ENCODE data around the gene SPDYE4.

Gene SPDYE4

DNA sequence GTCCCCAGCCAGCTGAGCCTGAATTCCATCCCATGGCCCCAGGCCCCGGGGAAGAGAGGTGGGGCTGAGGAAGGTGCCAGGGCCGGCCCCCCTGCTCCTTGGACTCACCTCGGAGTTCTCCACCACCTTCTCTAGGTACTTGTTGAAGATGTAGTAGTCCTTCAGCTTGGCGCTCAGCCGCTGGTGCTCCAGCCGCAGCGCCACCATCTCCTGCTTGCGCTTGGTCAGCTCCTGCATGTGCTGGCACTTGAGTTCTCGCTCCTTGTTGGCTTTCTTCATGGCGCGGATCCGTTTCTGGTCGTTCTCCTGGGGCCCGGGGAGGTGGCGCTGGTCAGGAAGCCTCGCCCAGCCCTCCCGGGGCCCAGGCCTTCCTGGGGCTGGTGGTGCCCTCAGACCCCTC lies 17.0 kb downstream of the SPDYE4 start:
- DNase-seq (ENCODE audit: low read depth): no peak

DNA sequence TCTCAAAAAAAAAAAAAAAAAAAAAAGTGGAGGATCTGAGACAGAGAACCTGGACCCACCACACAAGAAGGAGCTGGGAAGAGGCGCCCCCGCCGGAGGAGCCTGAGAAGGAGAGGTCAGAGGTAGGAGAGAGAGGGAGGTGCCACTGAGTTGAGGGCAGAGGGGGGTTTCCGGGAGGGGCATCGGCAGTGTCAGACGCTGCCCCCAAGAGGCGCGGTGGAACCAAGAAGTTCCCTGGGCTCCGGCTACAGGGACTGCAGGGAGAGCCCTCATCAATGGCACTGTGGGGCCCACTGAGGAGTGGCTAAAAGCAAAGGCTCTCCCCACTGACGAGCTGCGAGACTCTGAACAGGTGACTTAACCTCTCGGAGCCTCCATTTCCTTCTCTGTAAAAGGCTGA lies 17.9 kb downstream of the SPDYE4 start:
- DNase-seq (ENCODE audit: low read depth): peak; percentile 29

DNA sequence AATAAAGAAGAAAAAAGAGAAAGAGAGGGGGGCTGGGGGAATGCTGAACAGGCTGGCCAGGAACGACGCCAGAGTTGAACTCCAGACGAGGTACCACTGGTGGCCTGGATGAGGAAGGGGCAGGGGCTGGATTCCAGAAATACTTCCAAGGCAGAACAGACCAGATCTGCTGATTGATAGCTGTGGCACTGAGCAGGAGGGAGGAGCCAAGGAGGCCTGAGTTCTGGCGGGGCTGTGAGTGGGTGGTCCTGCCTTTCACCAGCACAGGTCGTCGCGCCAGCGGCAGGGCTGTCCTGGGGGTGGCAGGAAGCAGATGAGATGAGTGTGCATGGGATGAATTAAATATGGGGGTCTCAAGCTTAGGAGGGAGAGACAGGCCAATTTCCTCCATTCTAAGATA lies 19.2 kb downstream of the SPDYE4 start:
- no peak for DNase-seq (ENCODE audit: low read depth)

DNA sequence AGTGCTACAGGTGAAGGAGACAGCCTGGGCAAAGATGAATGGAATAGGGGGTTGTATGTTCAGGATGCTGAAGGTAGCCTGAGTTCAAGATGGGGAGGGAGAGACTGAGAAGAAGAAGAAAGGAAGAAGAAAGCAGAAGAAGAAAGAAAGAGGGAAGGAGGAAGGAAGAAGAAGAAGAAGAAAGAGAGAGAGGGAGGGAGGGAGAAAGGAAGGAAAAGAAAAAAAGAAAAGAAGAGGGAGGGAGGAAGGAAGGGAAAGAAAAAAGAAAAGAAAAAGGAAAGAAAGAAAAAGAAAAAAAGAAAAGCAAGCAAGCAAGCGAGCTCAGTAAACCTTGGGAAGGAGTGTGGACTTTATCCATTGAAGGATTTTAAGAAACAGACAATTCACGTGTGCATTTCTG lies 21.6 kb downstream of the SPDYE4 start:
- no peak for DNase-seq (ENCODE audit: low read depth)

DNA sequence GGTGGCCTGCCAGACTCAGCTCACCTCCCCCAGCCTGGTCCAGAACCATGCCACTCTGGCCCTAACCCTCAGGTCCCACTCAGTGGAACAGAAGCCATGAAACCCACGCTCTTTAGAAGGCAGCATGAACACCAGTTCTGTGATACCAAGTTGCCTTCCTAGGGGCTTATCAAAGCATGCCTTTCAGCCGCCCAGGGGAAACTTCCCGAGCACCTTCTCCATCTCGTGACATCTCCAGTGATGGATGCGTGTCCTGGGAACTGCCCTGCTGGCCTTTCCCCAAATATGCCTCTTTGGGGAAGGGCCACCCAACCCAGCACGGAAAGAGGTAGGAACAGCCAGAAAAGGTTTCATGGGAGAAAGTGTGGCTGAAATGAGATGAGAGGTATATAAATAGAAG lies 22.0 kb downstream of the SPDYE4 start:
- no peak for DNase-seq (ENCODE audit: low read depth)

GRCh38 chr17:8735336-8735939 lies 22.9 kb downstream of the SPDYE4 start:
- no peak for DNase-seq (ENCODE audit: low read depth)

- DNase-seq (ENCODE audit: low read depth): no peak
Measured at GRCh38 chr17:8734876-8735275, 23.5 kb downstream of the SPDYE4 start.

- DNase-seq (ENCODE audit: low read depth): no peak
Measured at GRCh38 chr17:8732406-8733085, 25.8 kb downstream of the SPDYE4 start.

GRCh38 chr17:8729860-8730259 lies 28.5 kb downstream of the SPDYE4 start:
- DNase-seq (ENCODE audit: low read depth): no peak

DNA sequence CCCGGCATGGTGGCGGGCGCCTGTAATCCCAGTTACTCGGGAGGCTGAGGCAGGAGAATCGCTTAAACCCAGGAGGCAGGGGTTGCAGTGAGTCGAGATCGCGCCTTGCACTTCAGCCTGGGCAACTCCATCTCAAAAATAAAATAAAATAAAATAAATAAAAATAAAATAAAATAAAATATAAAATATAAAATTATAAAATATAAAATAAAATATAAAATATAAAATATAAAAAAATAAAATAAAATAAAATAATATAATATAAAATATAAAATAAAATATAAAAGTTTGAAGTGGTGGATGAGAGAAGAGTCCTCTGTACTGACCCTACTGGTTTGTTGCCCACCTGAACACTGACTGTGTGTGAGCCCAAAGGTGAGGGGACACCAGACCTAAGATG lies 28.9 kb downstream of the SPDYE4 start:
- DNase-seq (ENCODE audit: low read depth): no peak

- DNase-seq (ENCODE audit: low read depth): no peak
Measured at GRCh38 chr17:8728971-8729370, 29.4 kb downstream of the SPDYE4 start.

DNA sequence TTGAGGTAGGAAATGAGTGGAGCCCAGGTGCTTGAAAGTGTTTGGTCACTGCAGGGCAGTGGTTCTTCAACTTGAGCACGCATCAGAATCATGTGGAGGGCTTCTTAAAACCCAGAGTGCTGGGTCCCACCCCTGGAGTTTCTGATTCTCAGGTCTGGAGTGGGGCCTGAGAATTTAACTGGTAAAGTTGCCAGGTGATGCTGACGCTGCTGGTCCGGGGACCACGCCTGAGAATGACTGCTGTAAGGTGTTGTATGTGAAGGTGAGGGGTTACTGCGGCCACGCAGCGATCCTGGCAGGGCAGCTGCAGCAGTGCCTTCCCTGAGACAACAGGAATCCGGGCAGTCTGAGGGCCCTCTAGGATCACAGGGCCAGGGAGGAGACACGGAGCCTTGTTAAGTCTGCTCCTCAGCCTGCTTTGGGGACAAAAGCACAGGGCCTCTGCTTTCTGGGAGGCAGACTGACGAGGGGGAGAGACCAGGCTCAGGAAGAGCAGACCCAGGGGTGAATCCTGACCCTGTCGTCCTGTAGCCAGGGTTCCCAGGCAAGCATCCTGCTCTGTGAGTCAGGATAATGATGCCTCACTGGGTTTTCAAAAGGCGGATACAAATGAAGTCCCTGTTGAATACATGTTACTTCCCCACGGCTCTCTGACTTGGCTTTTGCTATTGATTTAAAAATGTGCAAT lies 30.0 kb downstream of the SPDYE4 start:
- DNase-seq (ENCODE audit: low read depth): no peak

DNA sequence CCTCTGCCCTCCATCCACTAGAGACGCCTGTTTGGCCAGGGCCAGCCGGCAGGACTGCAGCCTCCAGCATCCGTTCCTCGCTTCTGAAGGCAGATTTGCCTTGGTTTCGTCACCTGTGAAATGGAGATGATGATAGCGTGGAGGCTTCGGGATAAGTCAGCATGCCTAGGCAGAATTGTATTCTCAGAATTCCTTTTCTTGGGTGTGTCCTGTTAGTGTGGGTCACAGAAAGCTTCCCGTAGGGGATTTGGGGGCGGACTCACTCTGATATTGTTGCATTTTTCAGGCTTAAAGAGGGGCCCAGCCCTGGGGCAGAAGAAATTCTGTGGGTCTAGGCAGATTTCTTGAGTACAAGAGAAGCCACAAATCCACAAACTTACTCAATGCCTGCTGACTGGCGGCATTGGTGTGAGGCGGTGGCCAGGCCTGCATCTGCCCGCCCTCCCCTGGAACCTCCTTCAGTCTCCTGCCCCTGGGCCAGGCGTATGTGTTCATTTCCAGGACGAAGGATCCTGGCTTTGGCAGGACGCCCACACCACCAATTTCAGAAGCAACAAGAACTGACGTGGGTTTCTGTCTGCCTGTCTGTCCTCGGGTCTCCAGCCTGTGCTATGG lies 31.3 kb downstream of the SPDYE4 start:
- no peak for DNase-seq (ENCODE audit: low read depth)

- DNase-seq (ENCODE audit: low read depth): no peak
Measured at GRCh38 chr17:8725881-8726876, 32.2 kb downstream of the SPDYE4 start.

DNA sequence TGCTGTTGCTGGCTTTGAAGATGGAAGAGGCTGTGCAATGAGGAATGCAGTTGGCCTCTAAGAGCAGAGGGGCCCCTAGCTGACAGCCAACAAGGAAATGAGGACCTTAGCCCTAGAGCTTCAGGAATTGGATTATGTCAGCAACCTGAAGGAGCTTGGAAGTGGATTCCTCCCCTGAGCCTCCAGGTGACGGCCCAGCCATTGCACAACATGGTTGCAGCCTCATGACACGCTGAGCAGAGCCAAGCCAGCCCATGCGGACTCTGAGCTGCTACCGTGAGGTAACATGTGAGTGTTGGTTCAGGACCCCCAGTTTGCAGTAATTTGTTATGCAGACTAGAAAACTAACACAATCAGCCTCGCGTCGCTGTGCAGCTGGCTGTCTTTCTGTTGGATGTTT lies 33.9 kb downstream of the SPDYE4 start:
- no peak for DNase-seq (ENCODE audit: low read depth)

GRCh38 chr17:8720596-8720995 lies 37.8 kb downstream of the SPDYE4 start:
- no peak for DNase-seq (ENCODE audit: low read depth)

DNA sequence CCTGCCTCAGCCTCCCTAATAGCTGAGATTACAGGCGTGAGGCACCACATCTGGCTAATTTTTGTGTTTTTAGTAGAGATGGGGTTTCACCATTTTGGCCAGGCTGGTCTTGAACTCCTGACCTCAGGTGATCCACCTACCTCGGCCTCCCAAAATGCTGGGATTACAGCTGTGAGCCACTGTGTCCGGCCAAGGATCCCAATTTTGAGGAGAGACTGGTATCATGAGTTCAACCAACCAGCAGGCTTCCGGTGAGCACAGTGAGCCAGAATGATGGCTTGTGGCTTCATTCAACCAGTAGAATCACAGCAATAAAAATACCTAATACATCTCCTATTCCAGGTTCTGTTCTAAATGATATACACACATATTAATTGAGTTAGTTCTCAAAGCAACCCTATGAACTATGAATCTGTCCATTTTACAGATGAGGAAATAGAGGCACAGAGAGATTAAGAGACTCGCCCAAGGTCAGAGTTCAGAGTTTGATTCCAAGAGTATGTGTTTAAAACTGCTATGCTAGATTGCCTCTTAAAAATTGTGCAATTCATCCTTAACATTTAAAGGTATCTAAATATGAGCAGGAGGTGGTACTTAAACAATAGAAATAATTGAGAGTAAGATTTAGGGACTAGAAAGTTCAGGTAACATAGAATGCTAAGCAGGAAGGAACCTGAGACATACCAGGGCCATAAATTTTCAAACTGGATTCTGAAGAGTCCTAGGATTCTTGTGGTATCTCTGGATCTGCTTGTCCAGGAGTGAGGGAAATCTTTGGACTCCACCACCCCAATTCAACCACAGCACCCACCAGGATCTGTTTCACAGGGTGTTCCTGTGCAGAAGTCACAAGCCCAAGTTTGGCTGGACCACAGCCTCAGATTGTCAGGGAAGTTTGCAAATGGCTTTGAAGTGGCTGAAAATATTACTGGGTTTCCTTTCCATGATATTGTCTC lies 38.8 kb downstream of the SPDYE4 start:
- no peak for DNase-seq (ENCODE audit: low read depth)

DNA sequence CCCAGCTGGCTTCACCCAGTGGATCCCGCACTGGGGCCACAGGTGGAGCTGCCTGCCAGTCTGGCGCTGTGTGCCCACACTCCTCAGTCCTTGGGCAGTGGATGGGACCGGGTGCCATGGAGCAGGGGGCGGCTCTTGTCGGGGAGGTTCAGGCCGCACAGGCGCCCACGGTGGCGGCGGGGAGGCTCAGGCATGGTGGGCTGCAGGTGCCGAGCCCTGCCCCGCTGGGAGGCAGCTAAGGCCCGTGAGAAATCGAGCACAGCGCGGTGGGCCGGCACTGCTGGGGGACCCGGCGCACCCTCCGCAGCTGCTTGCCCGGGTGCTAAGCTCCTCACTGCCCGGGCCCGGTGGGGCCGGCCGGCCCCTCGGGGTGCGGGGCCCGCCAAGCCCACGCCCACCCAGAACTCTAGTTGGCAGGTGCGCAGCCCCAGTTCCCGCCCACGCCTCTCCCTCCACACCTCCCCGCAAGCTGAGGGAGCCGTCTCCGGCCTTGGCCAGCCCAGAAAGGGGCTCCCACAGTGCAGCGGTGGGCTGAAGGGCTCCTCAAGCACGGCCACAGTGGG lies 40.3 kb downstream of the SPDYE4 start:
- no peak for DNase-seq (ENCODE audit: low read depth)

DNA sequence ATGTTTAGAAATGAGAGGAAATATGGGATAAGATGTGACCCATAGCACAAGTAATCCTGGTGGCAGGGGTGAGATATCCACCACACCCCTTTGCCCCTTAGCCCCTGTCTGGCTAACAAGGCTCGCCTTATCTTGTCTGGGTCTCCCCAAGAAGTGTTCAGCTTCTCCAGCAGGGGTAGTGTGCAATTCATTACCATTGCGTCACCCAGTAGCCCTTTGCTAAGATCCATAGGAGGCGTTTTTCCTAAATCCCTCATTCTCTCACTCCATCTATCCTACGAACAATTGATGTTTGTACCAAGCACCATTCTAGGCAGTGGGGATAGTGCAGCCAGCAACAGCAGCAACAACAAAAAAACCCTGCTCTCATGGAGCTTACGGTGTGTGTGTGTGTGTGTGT lies 44.5 kb downstream of the SPDYE4 start:
- DNase-seq (ENCODE audit: low read depth): no peak

- DNase-seq (ENCODE audit: low read depth): no peak
Measured at GRCh38 chr17:8713315-8713714, 45.0 kb downstream of the SPDYE4 start.

All from stimulated activated CD8-positive, alpha-beta memory T cell treated with anti-CD3 and anti-CD28 coated beads, Interleukin-15, amount 100 ng/mL, for 1 hour (primary cell).